ENCODE measurements around the gene TSR3.

The TSR3 gene

GRCh38 chr16:1374418-1375297 lies 23.0 kb upstream of the TSR3 start:
- DNase-seq (ENCODE audit: low read depth): peak; percentile 21
- TF ChIP-seq POLR2A (IDR thresholded peaks at IDR 0.05; ENCODE audit: extremely low read depth, insufficient read length) (no peak), MAX (IDR thresholded peaks at IDR 0.05; ENCODE audit: low read depth, low read length) (no peak), CTCF (IDR thresholded peaks at IDR 0.05; ENCODE audit: low read depth, low read length) (no peak), MYC (IDR thresholded peaks at IDR 0.05; ENCODE audit: low read depth, low read length) (no peak)
- H3K4me3 ChIP-seq (ENCODE audit: low read depth, low read length): no peak overlapping the region

GRCh38 chr16:1372292-1372950 lies 20.7 kb upstream of the TSR3 start:
- DNase-seq (ENCODE audit: low read depth): no peak
- H3K4me3 ChIP-seq (ENCODE audit: low read depth, low read length): no peak overlapping the region
- TF ChIP-seq CTCF (IDR thresholded peaks at IDR 0.05; ENCODE audit: low read depth, low read length) (no peak), MAX (IDR thresholded peaks at IDR 0.05; ENCODE audit: low read depth, low read length) (no peak), POLR2A (IDR thresholded peaks at IDR 0.05; ENCODE audit: extremely low read depth, insufficient read length) (no peak), MYC (IDR thresholded peaks at IDR 0.05; ENCODE audit: low read depth, low read length) (no peak)

GRCh38 chr16:1371054-1371978 lies 19.6 kb upstream of the TSR3 start:
- TF ChIP-seq MAX (IDR thresholded peaks at IDR 0.05; ENCODE audit: low read depth, low read length) (no peak), CTCF (IDR thresholded peaks at IDR 0.05; ENCODE audit: low read depth, low read length) (no peak), POLR2A (IDR thresholded peaks at IDR 0.05; ENCODE audit: extremely low read depth, insufficient read length) (no peak), MYC (IDR thresholded peaks at IDR 0.05; ENCODE audit: low read depth, low read length) (no peak)
- DNase-seq (ENCODE audit: low read depth): no peak
- H3K4me3 ChIP-seq (ENCODE audit: low read depth, low read length): no peak overlapping the region

DNA sequence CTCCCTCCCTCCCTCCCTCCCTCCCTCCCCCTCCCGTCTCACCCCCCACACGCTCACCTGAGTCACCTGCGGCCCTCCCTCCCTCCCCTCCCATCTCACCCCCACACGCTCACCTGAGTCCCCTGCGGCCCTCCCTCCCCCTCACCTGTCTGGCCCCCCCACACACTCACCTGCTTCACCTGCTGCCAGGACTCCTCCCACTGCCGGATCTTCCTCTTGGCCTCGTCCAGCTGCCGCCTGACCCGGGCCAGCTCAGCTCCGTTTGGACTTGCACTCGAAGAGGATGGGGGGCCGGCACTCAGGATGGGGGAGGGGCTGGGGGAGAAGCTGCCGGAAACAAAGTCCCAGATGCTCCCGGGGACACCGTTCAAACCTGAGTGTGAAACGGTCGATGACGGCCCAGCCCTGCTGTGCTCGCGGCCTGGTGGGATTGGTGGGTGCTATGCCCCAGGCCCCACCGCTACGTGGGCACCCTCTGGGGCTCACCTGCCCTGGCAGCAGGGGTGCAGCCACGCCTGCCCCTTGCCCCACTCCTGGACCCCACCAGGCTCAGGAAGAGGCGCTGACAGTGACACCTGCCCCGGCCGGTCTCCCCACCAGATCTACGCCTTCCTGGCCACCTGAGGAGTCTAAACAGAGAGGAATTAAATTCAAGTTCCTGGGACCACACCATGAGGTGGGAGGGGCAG lies 16.0 kb upstream of the TSR3 start:
- no peak for DNase-seq (ENCODE audit: low read depth)
- no peak for TF ChIP-seq CTCF (IDR thresholded peaks at IDR 0.05; ENCODE audit: low read depth, low read length)
- no peak for TF ChIP-seq POLR2A (IDR thresholded peaks at IDR 0.05; ENCODE audit: extremely low read depth, insufficient read length)
- no peak for TF ChIP-seq MYC (IDR thresholded peaks at IDR 0.05; ENCODE audit: low read depth, low read length)
- no peak for TF ChIP-seq MAX (IDR thresholded peaks at IDR 0.05; ENCODE audit: low read depth, low read length)
- no peak overlapping the region for H3K4me3 ChIP-seq (ENCODE audit: low read depth, low read length)

Data from NB4 (cell line).